Upper lobe of right lung (tissue), 1 donor: ENCODE measurements around the gene MPDU1. TPM values are rescaled to one million over a fixed set of nuclear protein-coding genes. Genes with fewer than 3 reads are reported as not detected.

Source experiments
- ATAC-seq: fragments of 200-7000 bp; cut with Tn5 transposase; one replicate; pipeline ENCODE4 v1.9.1; 2020; ENCODE audit warnings: mild to moderate bottlenecking, moderate library complexity
- DNase-seq: peaks from one replicate; pipeline ENCODE4 v3.0.0-alpha.2; 2020
- H3K27ac ChIP-seq: fragments of 200-600 bp; one replicate; pipeline ENCODE4 v1.8.0; 2022
- H3K27me3 ChIP-seq: fragments of 200-600 bp; one replicate; pipeline ENCODE4 v1.8.0; 2022; ENCODE audit warnings: mild to moderate bottlenecking
- H3K36me3 ChIP-seq: fragments of 200-600 bp; one replicate; pipeline ENCODE4 v1.8.0; 2022
- H3K4me1 ChIP-seq: fragments of 200-600 bp; one replicate; pipeline ENCODE4 v1.8.0; 2022
- H3K4me3 ChIP-seq: fragments of 200-600 bp; one replicate; pipeline ENCODE4 v1.8.0; 2022; ENCODE audit warnings: mild to moderate bottlenecking
- H3K9me3 ChIP-seq: fragments of 200-600 bp; one replicate; pipeline ENCODE4 v1.8.0; 2022
- CTCF ChIP-seq: fragments of 200-600 bp; IDR thresholded peaks from one replicate; pipeline ENCODE4 v1.8.0; 2022; ENCODE audit warnings: antibody characterized with exemption
- intact Hi-C: fragments of 100-400 bp; cut with DNase I; formaldehyde crosslinking; loops from one replicate; pipeline ENCODE4 v1.11.0; 2022
- total RNA-seq: library from RNA; stranded (reverse); fragmentation: NEBNext Ultra II Directional; extraction: Animal tissue kit (Norgen Biotek cat#: 25700); gene quantifications from one replicate; pipeline ENCODE4 v1.2.1, GENCODE V29; 2021
- donor health status: DM: no; HTN: yes; CAD: no; lungs with severe emphysema.

The MPDU1 gene
- total RNA-seq, 1 donor from 2014 or later = 58.2 TPM

GRCh38 chr17:7636163-7636562 is 52.5 kb downstream of the MPDU1 start:
- no peaks in the 10 kb centered on the region for H3K27me3 ChIP-seq
- no peak overlapping the region for H3K4me3 ChIP-seq
- no peak overlapping the region for H3K27ac ChIP-seq
- ATAC-seq (no peak), DNase-seq (no peak)
- intact Hi-C loops = no loop called here
- no peak for TF ChIP-seq CTCF
- no peaks in the 10 kb centered on the region for H3K9me3 ChIP-seq
- no peaks in the 10 kb centered on the region for H3K4me1 ChIP-seq
- H3K36me3 ChIP-seq = no peaks in the 10 kb centered on the region

Other genes with a start within 250 kb of the MPDU1 start
- gene ACAP1, start 247.3 kb upstream of the MPDU1 start, total RNA-seq = 23.2 TPM
- 8.9 TPM for gene KCTD11, start 231.7 kb upstream of the MPDU1 start, total RNA-seq
- not detected for gene TMEM95, start 228.7 kb upstream of the MPDU1 start, total RNA-seq
- gene TNK1, start 202.8 kb upstream of the MPDU1 start, total RNA-seq = 5.8 TPM
- gene PLSCR3, start 189.3 kb upstream of the MPDU1 start, total RNA-seq = 30.3 TPM
- 45.2 TPM for gene TMEM256, start 179.8 kb upstream of the MPDU1 start, total RNA-seq
- gene NLGN2, start 176.0 kb upstream of the MPDU1 start, total RNA-seq = 11.7 TPM
- gene SPEM1, start 163.5 kb upstream of the MPDU1 start, total RNA-seq = not detected
- gene SPEM2, start 158.2 kb upstream of the MPDU1 start, total RNA-seq = not detected
- not detected for gene SPEM3, start 155.0 kb upstream of the MPDU1 start, total RNA-seq
- gene TMEM102, start 148.4 kb upstream of the MPDU1 start, total RNA-seq = 7.4 TPM
- 1.1 TPM for gene FGF11, start 144.3 kb upstream of the MPDU1 start, total RNA-seq
- 10.1 TPM for gene CHRNB1, start 138.8 kb upstream of the MPDU1 start, total RNA-seq
- gene ZBTB4, start 104.2 kb upstream of the MPDU1 start, total RNA-seq = 84.7 TPM
- not detected for gene SLC35G6, start 102.4 kb upstream of the MPDU1 start, total RNA-seq
- gene POLR2A, start 99.5 kb upstream of the MPDU1 start, total RNA-seq = 105 TPM
- 75.7 TPM for gene TNFSF12, start 34.8 kb upstream of the MPDU1 start, total RNA-seq
- gene TNFSF13, start 25.1 kb upstream of the MPDU1 start, total RNA-seq = 101 TPM
- gene SENP3, start 21.9 kb upstream of the MPDU1 start, total RNA-seq = 57.6 TPM
- 398 TPM for gene CD68, start 4.2 kb upstream of the MPDU1 start, total RNA-seq
- 0.67 TPM for gene SOX15, start 6.2 kb downstream of the MPDU1 start, total RNA-seq
- gene FXR2, start 31.0 kb downstream of the MPDU1 start, total RNA-seq = 39.3 TPM
- 81.7 TPM for gene SAT2, start 44.0 kb downstream of the MPDU1 start, total RNA-seq
- gene SHBG, start 46.3 kb downstream of the MPDU1 start, total RNA-seq = 0.87 TPM
- gene ATP1B2, start 67.1 kb downstream of the MPDU1 start, total RNA-seq = 4.8 TPM
- gene TP53, start 103.6 kb downstream of the MPDU1 start, total RNA-seq = 41.7 TPM
- gene WRAP53, start 104.6 kb downstream of the MPDU1 start, total RNA-seq = 5.7 TPM
- gene EFNB3, start 121.3 kb downstream of the MPDU1 start, total RNA-seq = 0.32 TPM
- gene DNAH2, start 133.9 kb downstream of the MPDU1 start, total RNA-seq = 0.58 TPM